Astrocyte (in vitro differentiated cells and primary cell): Measurements from ENCODE around the gene SLC22A31. TPM values are rescaled to one million over a fixed set of nuclear protein-coding genes. Genes with fewer than 3 reads are reported as not detected.
A peak's percentile ranks its signal among the peaks of the same experiment; 100 is the strongest.

ENCODE experiments used
- DNase-seq: peaks from one replicate; pipeline ENCODE4 v3.0.0-alpha.2; 2010; ENCODE audit warnings: low read depth
- FAIRE-seq: peaks from 2 replicates; lab custom pipeline; 2011; peaks lifted over from hg19 to GRCh38; lab: Jason Lieb, UNC
- H2AFZ ChIP-seq: 2 replicates; pipeline ENCODE4 v1.6.0; 2012; ENCODE audit warnings: low read depth, low read length, inconsistent platforms
- H3K27ac ChIP-seq: 2 replicates; pipeline ENCODE4 v1.5.1; 2011; ENCODE audit warnings: low read depth, low read length, inconsistent platforms
- H3K27me3 ChIP-seq: 2 replicates; pipeline ENCODE4 v1.6.0; 2011; ENCODE audit warnings: low read length, inconsistent platforms; ENCODE audit not compliant: insufficient read depth
- H3K36me3 ChIP-seq: 2 replicates; pipeline ENCODE4 v1.5.1; 2011; ENCODE audit warnings: low read length, inconsistent platforms; ENCODE audit not compliant: insufficient read depth
- H3K4me1 ChIP-seq: 2 replicates; pipeline ENCODE4 v1.5.1; 2011; ENCODE audit warnings: low read length, inconsistent platforms; ENCODE audit not compliant: insufficient read depth
- H3K4me2 ChIP-seq: 2 replicates; pipeline ENCODE4 v1.6.0; 2012; ENCODE audit warnings: low read length, inconsistent platforms
- H3K4me3 ChIP-seq: 2 replicates; pipeline ENCODE4 v1.5.1; 2011; ENCODE audit warnings: low read depth, mild to moderate bottlenecking, low read length, inconsistent platforms; ENCODE audit not compliant: insufficient read depth
- H3K79me2 ChIP-seq: 2 replicates; pipeline ENCODE4 v1.6.0; 2012; ENCODE audit warnings: mild to moderate bottlenecking, low read length, inconsistent platforms; ENCODE audit not compliant: insufficient read depth
- H3K9ac ChIP-seq: 2 replicates; pipeline ENCODE4 v1.6.0; 2012; ENCODE audit warnings: mild to moderate bottlenecking, low read length, inconsistent platforms
- H3K9me3 ChIP-seq: 2 replicates; pipeline ENCODE4 v1.5.1; 2012; ENCODE audit warnings: low read depth, mild to moderate bottlenecking, low read length, inconsistent platforms; ENCODE audit not compliant: insufficient read depth
- H4K20me1 ChIP-seq: 2 replicates; pipeline ENCODE4 v1.6.0; 2012; ENCODE audit warnings: low read length, inconsistent platforms; ENCODE audit not compliant: insufficient read depth
- H3K27ac Mint-ChIP-seq: one replicate; pipeline ENCODE4 v1.8.0; 2021; ENCODE audit warnings: mild to moderate bottlenecking, mixed read lengths; ENCODE audit not compliant: unreplicated experiment
- H3K27me3 Mint-ChIP-seq: one replicate; pipeline ENCODE4 v1.8.0; 2021; ENCODE audit warnings: low read depth, mixed read lengths; ENCODE audit not compliant: unreplicated experiment
- H3K36me3 Mint-ChIP-seq: one replicate; pipeline ENCODE4 v1.8.0; 2021; ENCODE audit warnings: low read depth, mixed read lengths; ENCODE audit not compliant: unreplicated experiment
- H3K4me1 Mint-ChIP-seq: one replicate; pipeline ENCODE4 v1.8.0; 2021; ENCODE audit warnings: low read depth, mixed read lengths; ENCODE audit not compliant: unreplicated experiment
- H3K4me3 Mint-ChIP-seq: one replicate; pipeline ENCODE4 v1.8.0; 2021; ENCODE audit warnings: mild to moderate bottlenecking, moderate library complexity, mixed read lengths; ENCODE audit not compliant: unreplicated experiment
- H3K9me3 Mint-ChIP-seq: one replicate; pipeline ENCODE4 v1.8.0; 2021; ENCODE audit warnings: mild to moderate bottlenecking, mixed read lengths; ENCODE audit not compliant: unreplicated experiment
- EZH2 ChIP-seq: IDR thresholded peaks from 2 replicates; pipeline ENCODE4 v1.6.1; 2012; ENCODE audit warnings: mild to moderate bottlenecking, low read length, inconsistent platforms; ENCODE audit not compliant: insufficient read depth
- total RNA-seq: library from RNA; stranded (reverse); gene quantifications from 2 replicates; pipeline ENCODE4 v1.2.1, GENCODE V29; 2021
- TF ChIP-seq, protein P1 (sequence below): IDR thresholded peaks from 2 replicates; pipeline ENCODE4 v1.5.1; 2011; ENCODE audit warnings: low read depth, mild to moderate bottlenecking, inconsistent platforms, low read length, moderate library complexity; ENCODE audit not compliant: insufficient read depth

The SLC22A31 gene
- total RNA-seq, 1 donor from 2014 or later, result 1.3 TPM

DNA sequence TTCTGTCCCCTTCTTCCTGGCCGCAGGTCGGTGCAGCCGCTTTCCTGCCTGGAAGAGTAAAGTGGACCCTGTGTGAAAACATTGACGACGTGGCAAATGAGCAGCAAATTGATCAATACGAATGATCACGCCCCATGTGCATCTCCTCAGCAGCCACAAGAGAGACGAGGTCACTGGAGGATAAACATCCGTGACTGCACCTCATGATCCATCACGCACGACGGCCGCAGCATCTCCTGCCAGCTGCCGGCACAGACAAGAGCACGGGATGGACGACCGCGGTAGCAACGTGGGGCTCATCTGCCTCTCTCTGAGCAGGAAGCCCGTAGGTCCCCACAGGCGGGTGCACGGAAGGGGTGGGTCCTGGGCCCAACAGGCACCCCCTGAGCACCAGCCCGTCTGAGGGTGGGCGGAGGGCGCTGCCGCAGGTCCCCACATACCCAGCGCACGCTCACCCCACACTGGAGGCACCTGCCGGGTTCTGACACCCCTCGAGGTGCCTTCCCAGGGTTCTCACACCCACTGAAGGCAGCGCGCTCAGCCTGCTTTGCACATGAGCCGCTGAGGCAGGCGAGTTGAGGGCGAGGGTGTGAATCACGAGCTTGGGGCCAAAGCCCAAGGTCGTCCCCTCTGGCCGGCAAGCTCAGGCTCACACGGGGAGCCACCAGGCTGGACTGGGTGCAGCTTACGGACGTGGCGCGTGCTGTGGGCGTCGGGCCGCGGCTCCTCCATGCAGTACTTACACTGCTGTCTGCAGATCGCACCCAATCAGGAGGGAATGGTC, 41.1 kb downstream of the SLC22A31 start:
- Histone ChIP-seq H3K4me3 (no peak overlapping the region), H3K4me1 (no peaks in the 10 kb centered on the region), H3K9ac (no peak overlapping the region), H3K27me3 (no peaks in the 10 kb centered on the region), H3K4me2 (no peak overlapping the region), H3K27ac (no peak overlapping the region), H3K79me2 (no peaks in the 10 kb centered on the region), H3K36me3 (no peaks in the 10 kb centered on the region), H3K9me3 (peaks cover 9% of the 10 kb centered on the region), H2AFZ (no peak overlapping the region), H4K20me1 (no peaks in the 10 kb centered on the region)
- DNase-seq, result no peak
- Mint-ChIP-seq H3K36me3 (peaks cover 1% of the 10 kb centered on the region), H3K4me1 (peaks cover 13% of the 10 kb centered on the region), H3K4me3 (no peak overlapping the region), H3K9me3 (no peaks in the 10 kb centered on the region), H3K27ac (peak overlapping the region; percentile 62), H3K27me3 (peaks cover 19% of the 10 kb centered on the region)
- FAIRE-seq, result no peak
- TF ChIP-seq, protein P1, sequence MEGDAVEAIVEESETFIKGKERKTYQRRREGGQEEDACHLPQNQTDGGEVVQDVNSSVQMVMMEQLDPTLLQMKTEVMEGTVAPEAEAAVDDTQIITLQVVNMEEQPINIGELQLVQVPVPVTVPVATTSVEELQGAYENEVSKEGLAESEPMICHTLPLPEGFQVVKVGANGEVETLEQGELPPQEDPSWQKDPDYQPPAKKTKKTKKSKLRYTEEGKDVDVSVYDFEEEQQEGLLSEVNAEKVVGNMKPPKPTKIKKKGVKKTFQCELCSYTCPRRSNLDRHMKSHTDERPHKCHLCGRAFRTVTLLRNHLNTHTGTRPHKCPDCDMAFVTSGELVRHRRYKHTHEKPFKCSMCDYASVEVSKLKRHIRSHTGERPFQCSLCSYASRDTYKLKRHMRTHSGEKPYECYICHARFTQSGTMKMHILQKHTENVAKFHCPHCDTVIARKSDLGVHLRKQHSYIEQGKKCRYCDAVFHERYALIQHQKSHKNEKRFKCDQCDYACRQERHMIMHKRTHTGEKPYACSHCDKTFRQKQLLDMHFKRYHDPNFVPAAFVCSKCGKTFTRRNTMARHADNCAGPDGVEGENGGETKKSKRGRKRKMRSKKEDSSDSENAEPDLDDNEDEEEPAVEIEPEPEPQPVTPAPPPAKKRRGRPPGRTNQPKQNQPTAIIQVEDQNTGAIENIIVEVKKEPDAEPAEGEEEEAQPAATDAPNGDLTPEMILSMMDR, result no peak
- no peak for TF ChIP-seq EZH2

DNA sequence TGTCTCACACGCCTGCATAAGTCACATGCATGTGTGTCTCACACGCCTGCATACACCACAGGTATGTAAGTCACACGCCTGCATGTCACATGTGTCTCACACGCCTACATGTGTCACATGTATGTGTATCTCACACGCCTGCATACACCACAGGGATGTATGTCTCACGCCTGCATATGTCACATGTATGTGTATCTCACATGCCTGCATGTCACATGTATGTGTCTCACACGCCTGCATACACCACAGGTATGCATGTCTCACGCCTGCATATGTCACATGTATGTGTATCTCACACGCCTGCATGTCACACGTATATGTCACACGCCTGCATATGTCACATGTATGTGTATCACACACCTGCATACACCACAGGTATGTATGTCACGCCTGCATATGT, 42.6 kb downstream of the SLC22A31 start:
- Histone ChIP-seq H3K27ac (no peak overlapping the region), H3K9ac (no peak overlapping the region), H4K20me1 (no peaks in the 10 kb centered on the region), H3K79me2 (no peaks in the 10 kb centered on the region), H2AFZ (no peak overlapping the region), H3K4me2 (no peak overlapping the region), H3K36me3 (no peaks in the 10 kb centered on the region), H3K27me3 (no peaks in the 10 kb centered on the region), H3K4me1 (no peaks in the 10 kb centered on the region), H3K4me3 (no peak overlapping the region), H3K9me3 (peaks cover 9% of the 10 kb centered on the region)
- no peak for FAIRE-seq
- H3K4me1 Mint-ChIP-seq, result peaks cover 13% of the 10 kb centered on the region
- peaks cover 8% of the 10 kb centered on the region for H3K27me3 Mint-ChIP-seq
- no peak overlapping the region for H3K4me3 Mint-ChIP-seq
- H3K9me3 Mint-ChIP-seq, result no peaks in the 10 kb centered on the region
- DNase-seq, result no peak
- TF ChIP-seq, protein P1, result no peak
- TF ChIP-seq EZH2, result no peak
- no peak overlapping the region for H3K27ac Mint-ChIP-seq
- H3K36me3 Mint-ChIP-seq, result no peaks in the 10 kb centered on the region
